IMR-90 (cell line): Measurements from ENCODE around the gene PPARD.

Source experiments
- BHLHE40 ChIP-seq: fragments of 150-350 bp; IDR thresholded peaks from 2 replicates; pipeline ENCODE4 v1.6.1; 2016; ENCODE audit warnings: mild to moderate bottlenecking, low read depth, low read length
- CEBPB ChIP-seq: IDR thresholded peaks from 2 replicates; pipeline ENCODE4 v1.6.1; 2012; ENCODE audit warnings: low read depth, low read length, improper control_type of control experiment
- FOS ChIP-seq: fragments of 150-350 bp; IDR thresholded peaks from 2 replicates; pipeline ENCODE4 v1.6.1; 2016; ENCODE audit warnings: low read depth, low read length
- MAFK ChIP-seq: IDR thresholded peaks from 2 replicates; pipeline ENCODE4 v1.6.1; 2012; ENCODE audit warnings: low read depth, low read length, improper control_type of control experiment
- POLR2A ChIP-seq: IDR thresholded peaks from 2 replicates; pipeline ENCODE4 v1.6.1; 2012; ENCODE audit warnings: mild to moderate bottlenecking, low read depth, low read length
- SMC3 ChIP-seq: fragments of 150-350 bp; IDR thresholded peaks from 2 replicates; pipeline ENCODE4 v1.6.1; 2016; ENCODE audit warnings: low read depth, mild to moderate bottlenecking, antibody characterized with exemption, low read length, moderate library complexity
- TF ChIP-seq, protein P1 (sequence below): conservative IDR thresholded peaks from 2 replicates; pipeline ENCODE4 v1.5.1; 2012; ENCODE audit warnings: mild to moderate bottlenecking, low read depth, low read length, improper control_type of control experiment
- TF ChIP-seq, protein P2 (sequence below): fragments of 150-350 bp; IDR thresholded peaks from 2 replicates; pipeline ENCODE4 v1.6.1; 2017; ENCODE audit warnings: mild to moderate bottlenecking, antibody characterized with exemption, low read length, low read depth

- TF ChIP-seq, protein P1, sequence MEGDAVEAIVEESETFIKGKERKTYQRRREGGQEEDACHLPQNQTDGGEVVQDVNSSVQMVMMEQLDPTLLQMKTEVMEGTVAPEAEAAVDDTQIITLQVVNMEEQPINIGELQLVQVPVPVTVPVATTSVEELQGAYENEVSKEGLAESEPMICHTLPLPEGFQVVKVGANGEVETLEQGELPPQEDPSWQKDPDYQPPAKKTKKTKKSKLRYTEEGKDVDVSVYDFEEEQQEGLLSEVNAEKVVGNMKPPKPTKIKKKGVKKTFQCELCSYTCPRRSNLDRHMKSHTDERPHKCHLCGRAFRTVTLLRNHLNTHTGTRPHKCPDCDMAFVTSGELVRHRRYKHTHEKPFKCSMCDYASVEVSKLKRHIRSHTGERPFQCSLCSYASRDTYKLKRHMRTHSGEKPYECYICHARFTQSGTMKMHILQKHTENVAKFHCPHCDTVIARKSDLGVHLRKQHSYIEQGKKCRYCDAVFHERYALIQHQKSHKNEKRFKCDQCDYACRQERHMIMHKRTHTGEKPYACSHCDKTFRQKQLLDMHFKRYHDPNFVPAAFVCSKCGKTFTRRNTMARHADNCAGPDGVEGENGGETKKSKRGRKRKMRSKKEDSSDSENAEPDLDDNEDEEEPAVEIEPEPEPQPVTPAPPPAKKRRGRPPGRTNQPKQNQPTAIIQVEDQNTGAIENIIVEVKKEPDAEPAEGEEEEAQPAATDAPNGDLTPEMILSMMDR = no peak
- TF ChIP-seq CEBPB = no peak
- no peak for TF ChIP-seq FOS
- no peak for TF ChIP-seq POLR2A
- no peak for TF ChIP-seq BHLHE40
- no peak for TF ChIP-seq SMC3
- TF ChIP-seq, protein P2, sequence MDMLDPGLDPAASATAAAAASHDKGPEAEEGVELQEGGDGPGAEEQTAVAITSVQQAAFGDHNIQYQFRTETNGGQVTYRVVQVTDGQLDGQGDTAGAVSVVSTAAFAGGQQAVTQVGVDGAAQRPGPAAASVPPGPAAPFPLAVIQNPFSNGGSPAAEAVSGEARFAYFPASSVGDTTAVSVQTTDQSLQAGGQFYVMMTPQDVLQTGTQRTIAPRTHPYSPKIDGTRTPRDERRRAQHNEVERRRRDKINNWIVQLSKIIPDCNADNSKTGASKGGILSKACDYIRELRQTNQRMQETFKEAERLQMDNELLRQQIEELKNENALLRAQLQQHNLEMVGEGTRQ = no peak
- TF ChIP-seq MAFK = no peak
These were observed 120.9 kb downstream of the PPARD start for GRCh38 chr6:35463292-35463691.
